OCI-LY7 (cell line): ENCODE measurements around the gene TTF2.
A peak's percentile ranks its signal among the peaks of the same experiment; 100 is the strongest.

Source experiments
- CTCF ChIP-seq: fragments of 200-600 bp; sonication (generic); conservative IDR thresholded peaks from 2 replicates; pipeline ENCODE4 v1.5.1; 2014; ENCODE audit warnings: mild to moderate bottlenecking, antibody characterized with exemption, low read length, moderate library complexity, mixed read lengths
- EZH2phosphoT487 ChIP-seq: fragments of 200-600 bp; sonication (generic); IDR thresholded peaks from 2 replicates; pipeline ENCODE4 v1.6.1; 2018; ENCODE audit warnings: low read depth, borderline replicate concordance, mild to moderate bottlenecking, mixed run types, antibody characterized with exemption, low read length, moderate library complexity, mixed read lengths

- TF ChIP-seq CTCF (peak; percentile 64), EZH2phosphoT487 (no peak)
Observed at GRCh38 chr1:117093870-117094621, 33.9 kb downstream of the TTF2 start.
